HPDE6-E6E7 (cell line): Measurements from ENCODE around the gene TBC1D19.
"Not testable (repeated sequence)": the region's sequence is repeated elsewhere in the genome, so short reads cannot be mapped to it uniquely, and the experiment has no call there.

ENCODE experiments used
- DNase-seq: peaks from one replicate; pipeline ENCODE4 v3.0.0; 2011; ENCODE audit warnings: missing footprints; ENCODE audit errors: extremely low spot score

TBC1D19 gene

DNA sequence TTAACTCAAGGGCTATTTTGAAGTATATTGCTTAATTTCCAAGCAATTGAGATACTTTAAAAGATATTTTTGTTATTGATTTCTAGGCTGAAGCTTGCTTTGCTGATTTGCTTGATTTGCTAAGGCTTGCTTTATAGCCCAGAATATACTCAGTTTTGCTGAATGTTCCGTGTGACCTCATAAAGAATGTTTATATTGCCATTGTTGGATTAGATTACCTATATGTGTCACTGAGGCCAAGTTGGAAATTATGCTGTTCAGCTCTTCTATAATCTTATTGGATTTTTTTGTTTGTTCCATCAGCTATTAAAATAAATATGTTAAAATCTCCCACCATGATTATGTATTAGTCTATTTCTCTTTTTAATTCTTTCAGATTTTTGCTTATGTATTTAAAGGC is 13.0 kb downstream of the TBC1D19 start:
- DNase-seq: no peak

DNA sequence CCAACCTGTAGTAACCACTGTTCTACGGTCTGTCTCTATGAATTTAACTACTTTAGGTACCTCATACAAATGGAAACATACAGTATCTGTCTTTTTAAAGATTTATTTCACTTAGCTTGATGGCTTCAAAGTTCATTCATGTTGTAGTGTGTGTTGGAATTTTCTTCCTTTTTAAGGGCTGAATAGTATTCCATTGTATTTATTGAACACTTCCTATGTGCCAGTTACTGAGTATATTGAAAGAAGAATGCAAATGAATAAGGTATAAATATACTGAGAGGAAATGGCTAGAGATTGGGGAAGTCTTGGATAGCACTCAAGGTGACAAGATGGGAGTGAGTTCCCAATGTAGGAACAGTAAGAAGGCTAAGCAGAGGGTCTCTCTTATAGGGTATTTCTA is 17.3 kb downstream of the TBC1D19 start:
- DNase-seq: no peak

DNA sequence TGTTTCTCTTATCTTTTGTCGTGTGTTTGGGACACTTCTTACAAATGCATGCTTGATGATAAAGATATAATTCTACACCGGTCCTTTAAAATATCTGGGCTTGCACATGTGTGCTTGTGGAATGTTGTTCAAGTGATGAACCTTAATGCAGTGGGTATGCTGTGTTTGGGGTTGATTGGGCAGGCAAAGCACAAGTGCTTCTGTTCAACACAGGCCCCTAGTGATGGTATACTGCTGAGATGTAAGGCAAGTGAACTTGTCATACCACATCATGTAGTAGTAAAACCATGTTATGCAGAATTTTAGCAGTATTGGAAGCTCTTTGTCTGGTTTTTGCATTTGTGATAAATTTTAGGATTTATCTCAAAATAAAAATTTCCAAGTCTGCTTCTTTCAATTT is 23.9 kb downstream of the TBC1D19 start:
- no peak for DNase-seq

DNA sequence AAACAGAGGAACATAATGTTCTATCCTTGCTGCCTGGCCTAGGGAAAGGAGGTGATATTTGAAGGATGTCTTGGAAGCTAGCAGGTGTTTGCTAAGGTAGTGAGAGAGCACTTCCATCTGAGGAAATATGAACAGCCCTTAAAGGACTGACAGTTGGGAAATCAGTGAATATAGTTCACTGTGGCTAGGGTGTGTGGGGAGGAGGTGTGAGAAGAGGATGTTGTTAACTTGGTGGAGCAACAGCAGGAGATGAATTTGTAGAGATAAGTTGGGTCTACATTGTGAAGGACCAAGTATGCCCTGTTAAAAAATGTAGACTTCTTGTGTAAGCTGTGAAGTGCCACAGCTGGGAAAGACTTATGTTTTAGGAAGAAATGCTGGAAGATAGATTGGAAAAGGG is 25.5 kb downstream of the TBC1D19 start:
- DNase-seq: no peak

DNA sequence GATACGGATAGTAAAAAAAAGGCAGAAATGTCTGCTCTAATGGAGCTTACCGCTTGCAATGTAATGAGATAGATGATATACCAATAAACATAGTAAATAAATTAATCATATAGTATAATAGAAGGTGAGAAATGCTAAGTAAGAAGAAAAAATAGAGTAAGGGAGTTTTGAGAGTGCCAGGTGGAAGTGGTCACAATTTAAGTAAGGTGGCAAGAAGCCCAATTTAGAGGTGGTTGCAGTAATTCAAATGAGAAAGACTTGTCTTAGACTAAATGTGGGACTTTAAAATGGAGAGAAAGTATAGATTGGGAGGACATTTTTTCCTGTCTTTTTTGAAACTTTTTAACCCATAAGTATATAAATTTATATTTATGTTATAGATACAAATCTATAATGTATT is 26.0 kb downstream of the TBC1D19 start:
- DNase-seq: no peak

DNA sequence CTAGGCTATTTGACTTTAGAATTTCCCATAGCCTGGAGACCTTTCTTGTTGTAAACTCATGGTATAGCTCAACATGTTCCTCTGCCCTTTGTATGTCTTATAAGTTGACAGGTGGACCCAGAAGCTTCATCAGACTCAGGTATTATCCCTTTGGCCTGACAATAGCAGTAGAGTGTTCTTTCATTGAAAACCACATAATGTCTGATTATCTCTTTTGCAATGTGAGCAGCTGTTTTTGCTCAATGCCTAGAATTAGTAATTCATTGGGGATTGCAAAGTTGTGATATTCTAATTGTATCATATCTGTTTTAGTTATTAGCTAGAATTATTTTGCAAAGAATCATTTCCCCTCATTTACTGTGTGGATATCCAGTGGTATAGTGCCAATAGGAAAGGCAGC is 27.5 kb downstream of the TBC1D19 start:
- no peak for DNase-seq

DNA sequence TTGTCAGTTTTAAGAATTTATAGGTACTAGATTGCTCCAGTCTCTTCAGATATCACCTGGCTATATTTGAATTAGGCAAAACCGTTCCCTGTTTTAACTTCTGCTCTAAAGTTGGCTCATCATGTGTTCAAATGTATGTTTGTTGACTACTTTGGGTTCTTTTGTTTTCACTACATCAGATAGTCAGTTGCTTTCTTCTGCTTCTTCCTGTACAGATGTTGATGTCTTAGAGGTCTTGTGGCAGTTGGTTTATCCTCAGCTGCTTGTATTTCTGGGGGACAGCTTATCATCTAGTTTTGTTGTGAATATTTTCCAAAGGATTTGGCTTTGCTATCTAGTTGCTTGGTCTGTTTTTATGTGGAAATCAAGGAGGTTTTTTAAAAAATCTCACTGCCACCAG is 28.0 kb downstream of the TBC1D19 start:
- DNase-seq: no peak

DNA sequence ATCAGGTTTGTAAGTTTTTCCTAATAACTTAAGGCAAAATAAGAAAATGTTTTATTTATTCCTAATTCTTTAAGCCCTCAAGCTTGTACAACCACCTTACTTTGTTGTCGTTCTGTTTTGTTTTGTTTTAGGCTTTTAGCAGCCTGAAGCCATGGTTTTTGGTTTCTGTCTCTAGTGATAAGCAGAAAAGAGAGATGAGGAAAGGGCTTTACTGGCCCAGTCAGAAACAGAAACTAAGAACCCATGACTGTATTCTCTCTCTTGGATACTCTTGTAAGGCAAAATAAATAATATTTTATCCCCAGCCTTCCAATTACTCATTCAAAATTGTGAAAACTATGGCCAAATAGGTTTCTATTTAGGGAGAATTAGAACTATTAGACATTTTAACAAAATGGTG is 29.4 kb downstream of the TBC1D19 start:
- no peak for DNase-seq

DNA sequence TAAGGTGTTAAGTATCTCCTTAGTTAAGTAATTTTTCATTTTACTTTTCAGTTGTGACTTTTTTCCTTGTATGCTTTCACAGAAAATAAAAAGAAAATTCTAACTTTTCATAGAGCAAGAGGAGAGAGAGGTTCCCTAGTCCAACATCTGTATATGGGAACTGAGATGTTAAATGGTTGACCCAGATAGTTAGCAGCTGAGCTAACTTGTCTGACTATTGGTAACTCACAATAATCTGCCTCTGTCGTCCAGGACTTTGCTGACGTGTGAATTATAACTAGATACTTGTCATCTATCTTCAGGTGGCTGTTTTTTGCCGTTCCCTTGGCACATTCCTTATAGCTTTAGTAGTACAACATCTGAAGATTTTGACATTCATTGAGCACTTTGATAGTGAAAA is 29.9 kb downstream of the TBC1D19 start:
- DNase-seq: no peak

DNA sequence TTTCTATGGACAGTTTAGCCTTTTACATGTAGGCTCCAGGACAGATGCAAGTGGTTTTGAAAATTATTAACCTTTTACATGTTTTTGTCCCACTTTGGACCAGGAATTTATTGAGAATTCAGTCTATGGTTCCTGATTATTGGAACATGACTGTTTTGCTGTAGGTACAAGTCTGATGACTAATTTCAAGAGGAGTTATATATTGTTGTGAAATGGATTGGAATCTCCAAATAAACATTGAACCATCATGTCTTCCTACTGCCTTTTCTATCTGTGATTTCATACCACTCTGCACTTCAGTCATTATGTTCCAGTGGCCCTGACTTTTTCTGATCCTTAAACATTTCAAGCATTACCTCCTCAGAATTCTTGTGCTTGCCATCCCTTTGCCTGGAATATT is 35.9 kb downstream of the TBC1D19 start:
- no peak for DNase-seq

DNA sequence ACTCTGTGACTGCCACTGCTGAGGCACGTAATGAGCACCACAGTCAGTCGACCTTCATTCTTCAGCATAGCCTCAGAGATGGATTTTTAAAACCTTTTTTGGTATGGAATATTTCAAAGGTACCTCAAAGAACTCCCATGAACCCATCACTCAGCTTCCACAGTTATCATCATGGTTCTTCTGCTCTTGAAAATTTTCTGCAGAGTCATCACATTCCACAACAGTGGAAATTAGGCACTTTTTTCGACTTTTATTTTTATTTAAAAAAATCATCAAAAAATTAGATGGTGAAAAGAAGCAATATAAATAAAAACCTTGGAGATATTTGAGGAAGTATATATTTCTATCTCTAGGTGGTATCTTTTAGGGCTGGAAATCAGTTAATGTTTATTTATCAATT is 37.5 kb downstream of the TBC1D19 start:
- DNase-seq: no peak

DNA sequence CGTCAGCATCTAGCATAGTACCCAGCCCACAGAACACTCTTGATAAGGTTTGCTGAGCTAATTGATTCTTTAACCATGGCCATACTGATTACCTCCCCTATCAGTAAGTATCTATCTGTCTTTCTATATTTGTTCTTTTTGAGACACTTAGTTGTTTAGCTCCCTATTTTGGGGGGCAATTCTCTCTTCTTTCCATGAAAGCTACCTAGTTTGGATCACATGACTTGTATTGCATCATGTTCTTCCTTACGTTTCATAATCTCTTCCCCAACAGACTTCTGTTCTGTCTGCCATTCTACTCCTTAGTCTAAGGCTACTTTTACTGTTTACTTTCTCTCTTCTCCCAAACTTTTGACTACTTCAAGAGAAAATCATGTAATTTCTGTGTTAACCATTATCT is 39.0 kb downstream of the TBC1D19 start:
- no peak for DNase-seq

DNA sequence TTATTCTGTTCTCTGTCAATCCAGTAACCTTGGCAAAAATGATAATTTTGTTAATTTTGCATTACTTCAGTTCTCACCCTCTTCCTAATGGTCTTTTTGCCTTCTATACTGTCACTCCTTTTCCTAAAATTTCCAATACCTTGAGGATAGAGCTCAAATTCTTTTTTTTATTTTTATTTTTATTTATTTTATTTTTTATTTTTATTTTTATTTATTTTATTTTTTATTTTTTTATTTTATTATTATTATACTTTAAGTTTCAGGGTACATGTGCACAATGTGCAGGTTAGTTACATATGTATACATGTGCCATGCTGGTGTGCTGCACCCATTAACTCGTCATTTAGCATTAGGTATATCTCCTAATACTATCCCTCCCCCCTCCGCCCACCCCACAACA is 42.8 kb downstream of the TBC1D19 start:
- not testable (repeated sequence) for DNase-seq

DNA sequence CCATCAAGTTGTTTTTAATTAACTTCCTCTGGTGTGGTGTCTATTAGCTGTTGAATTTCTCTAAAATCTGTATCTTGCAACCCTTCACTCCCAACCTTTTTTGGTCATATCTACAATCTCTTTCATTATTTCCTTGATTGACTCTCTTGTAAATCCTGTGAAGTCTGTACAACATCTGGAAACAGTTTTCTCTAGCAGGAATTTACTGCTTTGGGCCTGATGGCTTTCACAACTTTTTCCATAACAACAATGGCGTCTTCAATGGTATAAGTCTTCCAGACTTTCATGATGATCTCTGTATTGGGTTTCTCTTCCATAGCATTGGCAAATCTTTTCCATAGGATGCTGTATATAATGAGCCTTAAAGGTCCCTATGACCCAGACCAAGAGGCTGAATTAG is 49.0 kb downstream of the TBC1D19 start:
- DNase-seq: no peak

DNA sequence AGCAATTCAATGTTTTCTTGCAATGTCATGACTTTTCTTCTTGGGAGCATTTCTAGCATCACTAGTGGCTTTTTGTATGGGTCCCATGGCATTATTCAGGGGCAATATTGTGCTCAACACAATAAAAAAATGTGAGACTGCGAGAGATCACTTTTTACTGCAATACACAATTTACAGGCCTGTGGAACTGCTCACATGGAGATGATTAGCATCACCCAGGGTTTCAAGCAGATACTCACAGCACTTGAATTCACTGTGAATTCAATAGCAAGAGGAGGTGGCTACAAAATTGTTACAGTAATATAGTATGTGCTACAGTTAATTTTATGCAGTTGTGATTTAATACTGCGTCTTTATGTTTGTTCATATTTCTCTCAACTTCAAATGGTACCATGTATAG is 50.4 kb downstream of the TBC1D19 start:
- no peak for DNase-seq

DNA sequence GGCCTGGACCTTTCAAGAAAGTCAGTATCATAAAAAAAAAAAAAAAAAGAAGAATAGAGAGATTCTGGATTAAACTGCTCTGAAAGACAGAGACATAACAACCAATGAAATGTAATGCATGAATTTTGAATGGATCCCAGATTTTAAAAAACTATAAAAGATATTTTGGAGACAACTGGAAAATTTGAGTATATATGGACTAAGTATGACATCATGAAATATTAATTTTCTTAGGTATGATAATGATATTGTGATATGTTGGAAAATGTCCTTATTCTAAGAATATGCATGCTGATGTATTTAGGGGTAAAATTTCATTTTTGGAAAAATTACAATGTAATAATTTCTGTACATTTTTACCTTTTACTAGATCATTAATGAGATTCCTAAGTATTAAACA is 52.6 kb downstream of the TBC1D19 start:
- no peak for DNase-seq

DNA sequence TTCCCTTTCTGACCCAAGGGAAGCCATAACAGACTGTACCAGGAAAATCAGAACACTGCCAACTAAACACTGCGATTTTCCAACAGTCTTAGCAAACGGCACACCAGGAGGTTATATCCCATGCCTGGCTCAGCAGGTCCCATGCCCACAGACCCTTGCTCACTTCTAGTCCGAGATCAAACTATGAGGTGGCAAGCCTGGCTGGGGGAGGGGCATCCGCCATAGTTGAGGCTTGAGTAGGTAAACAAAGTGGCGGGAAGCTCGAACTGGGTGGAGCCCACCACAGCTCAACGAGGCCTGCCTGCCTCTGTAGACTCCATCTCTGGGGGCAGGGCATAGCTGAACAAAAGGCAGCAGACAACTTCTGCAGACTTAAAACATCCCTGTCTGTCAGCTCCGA is 56.8 kb downstream of the TBC1D19 start:
- DNase-seq: not testable (repeated sequence)

DNA sequence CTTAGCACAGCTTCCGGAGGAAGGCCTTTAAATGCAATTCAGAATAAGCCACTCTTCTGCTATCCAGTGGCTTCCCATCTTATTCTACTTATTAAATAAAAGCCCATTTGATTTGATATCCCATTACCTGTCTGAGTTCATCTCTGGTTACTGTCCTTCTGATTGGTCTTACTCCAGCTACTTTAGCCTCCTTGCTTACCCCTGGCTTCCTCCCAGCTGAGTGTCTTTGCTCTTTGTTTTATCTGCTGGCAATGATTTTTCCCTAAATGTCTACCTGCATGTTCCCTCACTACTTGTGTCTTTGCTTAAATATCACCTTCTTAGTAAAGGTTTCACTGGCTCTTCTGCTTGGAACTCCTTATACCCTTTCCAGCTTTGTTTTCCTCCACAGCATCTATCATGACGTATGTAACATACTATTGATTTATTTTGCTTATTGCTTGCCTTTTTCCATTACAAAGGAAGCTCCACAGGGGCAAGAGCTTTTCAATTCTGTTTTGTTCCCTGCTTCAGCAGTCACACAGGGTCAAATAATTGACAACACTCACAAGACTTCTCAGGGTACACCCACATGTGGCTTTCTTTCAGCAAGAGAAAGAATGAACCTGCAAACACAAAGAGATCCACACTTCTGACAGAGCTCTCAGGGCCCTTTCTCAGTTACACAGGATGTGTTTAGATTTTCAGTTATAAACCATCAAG is 63.8 kb downstream of the TBC1D19 start:
- no peak for DNase-seq

DNA sequence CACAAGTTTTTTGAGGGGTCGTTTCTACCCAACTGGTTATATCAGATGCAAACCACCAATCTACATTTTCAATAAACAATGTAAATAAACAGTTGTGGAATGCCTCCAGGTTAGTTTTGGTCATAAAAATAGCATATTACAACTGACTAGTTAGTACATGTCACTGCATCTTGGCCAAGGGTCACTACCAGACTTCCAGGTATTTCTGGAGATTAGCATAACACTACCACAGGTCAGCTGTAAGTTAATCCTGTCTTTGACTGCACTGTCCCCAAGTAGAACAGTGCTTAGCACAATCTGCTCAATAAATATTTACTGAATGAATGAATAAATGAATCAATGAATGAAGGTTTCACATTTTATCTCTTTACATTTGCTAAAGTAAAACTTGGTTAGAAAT is 64.4 kb downstream of the TBC1D19 start:
- peak; percentile 2 for DNase-seq

DNA sequence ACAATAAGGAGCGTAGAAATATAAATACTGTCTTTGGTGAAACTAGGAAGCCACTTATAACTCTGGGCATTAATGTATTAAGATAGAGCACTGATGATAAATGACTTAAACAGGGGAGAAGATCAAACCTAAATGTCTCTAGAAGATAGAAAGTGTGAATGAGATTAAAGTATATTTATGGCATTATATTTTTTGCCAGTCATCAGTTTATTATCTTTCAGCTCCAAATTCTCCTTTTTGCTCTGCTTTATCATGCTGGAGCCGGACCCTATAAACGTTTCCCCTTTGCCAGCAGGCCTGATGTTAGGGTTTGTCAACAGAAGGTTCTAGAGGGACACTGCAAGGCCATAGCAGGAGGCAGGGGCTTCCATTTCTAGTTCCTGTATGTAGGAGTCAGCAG is 76.4 kb downstream of the TBC1D19 start:
- DNase-seq: no peak

DNA sequence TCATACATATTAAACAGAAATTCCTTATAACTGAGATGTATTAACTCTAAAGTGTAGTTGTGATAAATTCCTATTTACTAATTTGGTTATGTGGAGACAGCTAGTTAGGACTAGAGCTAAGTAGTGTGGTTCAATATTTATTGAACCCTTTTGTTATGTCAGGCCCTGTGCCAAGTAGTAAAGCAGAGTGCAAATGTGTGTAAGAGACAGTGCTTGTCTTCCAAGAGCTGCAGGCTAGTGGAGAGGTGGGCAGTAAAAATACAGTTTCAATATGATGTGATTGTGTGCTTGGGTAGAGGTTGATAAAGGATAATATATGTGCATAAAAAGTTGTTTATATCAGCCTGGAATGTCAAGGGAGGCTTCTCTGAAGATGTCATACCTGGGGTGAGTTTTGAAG is 80.0 kb downstream of the TBC1D19 start:
- DNase-seq: no peak

DNA sequence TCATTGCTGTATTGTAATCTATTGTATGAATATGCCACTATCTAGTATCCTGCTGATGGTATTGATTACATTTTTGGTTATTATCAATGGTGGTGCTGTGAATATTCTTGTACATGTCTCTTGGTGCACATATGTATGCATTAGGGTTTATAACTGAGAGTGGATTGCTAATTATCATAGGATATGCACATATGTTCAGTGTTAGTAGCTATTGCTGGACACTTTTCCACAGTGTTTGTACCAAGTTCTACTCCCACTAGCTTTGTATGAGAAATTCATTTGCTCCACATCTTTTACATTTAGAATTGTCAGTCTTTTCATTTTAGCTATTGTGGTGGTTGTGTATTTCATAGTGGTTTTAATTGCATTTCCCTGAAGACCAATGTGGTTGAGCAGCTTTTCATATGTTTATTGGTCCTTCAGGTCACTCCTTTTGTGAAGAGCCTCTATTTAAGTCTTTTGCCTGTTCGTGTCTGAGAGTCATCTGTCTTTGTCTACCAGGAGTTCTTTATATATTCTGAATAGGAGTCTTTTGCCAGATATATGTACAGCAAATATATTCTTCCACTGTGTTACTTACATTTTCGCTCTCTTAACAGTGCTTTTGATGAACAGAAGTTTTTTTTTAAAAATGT is 87.1 kb downstream of the TBC1D19 start:
- DNase-seq: no peak

DNA sequence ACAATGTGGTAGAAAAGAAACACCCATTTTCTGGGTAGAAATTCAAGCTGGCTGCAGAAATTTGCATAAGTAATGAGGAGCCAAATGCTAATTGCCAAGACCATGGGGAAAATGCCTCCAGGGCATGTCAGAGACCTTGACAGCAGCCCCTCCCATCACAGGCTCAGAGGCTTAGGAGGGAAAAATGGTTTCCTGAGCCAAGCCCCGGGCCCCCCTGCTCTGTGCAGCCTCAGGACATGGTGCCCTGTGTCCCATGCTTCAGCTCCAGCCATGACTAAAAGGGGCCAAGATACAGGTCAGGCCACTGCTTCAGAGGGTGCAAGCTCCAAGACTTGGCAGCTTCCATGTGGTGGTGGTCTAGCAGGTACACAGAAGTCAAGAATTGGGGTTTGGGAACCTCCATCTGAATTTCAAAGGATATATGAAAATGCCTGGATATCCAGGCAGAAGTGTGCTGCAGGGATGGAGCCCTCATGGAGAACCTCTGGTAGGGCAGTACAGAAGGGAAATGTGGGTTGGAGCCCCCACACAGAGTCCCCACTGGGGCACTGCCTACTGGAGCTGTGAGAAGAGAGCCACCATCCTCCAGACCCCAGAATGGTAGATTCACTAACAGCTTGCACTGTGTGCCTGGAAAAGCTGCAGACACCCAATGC is 95.3 kb downstream of the TBC1D19 start:
- DNase-seq: not testable (repeated sequence)
